ENCODE results near the gene SBF1.
"Not testable (repeated sequence)": the region's sequence is repeated elsewhere in the genome, so short reads cannot be mapped to it uniquely, and the experiment has no call there.

Gene SBF1

DNA sequence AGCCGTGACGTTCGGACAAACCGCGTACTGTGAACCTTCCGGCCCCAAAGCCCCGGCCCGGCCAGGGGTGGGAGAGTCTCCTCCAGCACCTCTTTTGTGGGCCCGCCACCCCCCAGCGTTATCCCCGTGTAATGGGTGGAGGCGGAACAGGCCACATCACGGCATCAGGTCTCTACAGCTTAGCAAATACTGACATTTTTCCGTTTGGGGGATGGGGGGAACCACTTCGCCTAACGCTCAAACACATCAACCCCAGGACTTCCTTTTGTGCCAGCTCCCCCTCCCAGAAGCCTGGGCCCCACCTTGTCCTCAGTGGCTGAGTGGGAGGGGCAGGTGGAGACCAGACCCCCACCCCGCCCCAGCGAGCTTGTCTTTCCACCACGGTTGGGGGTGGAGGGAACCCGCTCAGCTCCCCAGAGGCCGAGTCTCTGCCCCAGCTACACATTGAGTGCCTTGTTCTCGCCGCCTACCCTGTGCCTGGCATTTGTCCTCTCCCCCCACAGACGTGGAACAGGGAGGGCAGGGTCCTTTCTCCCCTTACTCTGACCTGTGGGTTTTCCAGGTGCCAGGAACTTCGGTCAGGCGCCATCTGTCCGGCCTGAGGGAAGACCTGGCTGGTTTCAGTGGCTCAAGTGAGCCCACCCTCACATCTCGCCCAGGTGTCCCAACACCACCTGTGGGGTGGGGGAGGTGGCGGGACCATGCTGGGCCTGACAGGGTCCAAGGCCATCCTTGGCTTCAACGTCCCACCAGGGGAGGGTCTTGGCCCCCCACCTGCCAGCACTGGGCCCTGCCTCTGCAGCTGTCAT is 29.6 kb downstream of the SBF1 start:
- no peak for DNase-seq (ENCODE audit: low read depth)

DNA sequence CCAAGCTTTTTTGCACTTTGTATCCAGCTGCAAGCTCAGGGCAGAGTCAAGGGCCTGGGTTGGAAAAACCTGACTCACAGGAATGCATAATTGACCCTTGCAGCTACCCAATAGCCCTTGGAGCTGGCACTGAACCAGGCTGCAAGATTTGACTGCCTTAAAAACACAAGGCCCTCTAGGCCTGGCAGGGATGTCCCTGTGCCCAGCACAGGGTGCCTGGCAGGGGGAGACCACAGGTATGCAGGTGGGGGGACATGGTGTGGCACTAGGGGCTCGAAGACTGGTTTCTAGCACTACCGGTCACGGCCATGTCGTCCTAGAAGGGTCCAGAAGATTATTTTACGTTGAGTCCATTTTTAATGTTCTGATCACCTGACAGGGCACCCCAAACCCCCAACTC is 30.2 kb downstream of the SBF1 start:
- no peak for DNase-seq (ENCODE audit: low read depth)

DNA sequence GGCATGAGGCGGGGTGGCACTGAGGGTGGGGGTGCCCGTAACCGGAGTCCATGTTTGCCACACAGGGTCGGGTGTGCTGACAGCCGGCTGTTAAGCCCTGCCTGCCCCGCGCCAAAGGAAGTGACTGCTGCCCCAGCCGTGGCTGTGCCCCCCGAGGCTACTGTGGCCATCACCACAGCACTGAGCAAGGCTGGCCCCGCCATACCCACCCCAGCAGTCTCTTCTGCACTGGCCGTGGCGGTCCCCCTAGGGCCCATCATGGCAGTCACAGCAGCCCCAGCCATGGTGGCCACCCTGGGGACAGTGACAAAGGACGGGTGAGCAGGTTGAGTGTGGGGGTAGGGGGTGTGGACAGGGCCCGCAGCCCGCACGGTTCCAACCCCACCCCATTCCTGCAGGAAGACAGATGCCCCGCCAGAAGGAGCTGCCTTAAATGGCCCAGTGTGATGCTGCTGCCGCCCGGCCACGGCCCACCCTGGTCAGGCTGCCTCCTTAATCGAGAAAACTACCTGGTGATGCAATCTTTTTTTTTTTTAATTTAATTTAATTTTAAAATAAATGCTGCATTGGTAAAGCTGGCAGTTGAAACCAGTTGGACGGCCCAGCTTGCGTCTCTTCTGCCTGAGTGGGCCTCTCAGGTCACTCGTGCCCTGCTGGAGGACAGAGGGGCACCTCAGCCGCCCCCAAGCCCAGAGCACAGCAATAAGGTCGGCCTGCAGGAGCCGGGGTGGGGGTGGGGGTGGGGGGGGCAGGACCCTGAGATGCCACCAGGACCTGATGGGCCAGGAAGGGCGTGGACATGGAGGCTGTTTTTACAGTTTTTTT is 30.8 kb downstream of the SBF1 start:
- no peak for DNase-seq (ENCODE audit: low read depth)

DNA sequence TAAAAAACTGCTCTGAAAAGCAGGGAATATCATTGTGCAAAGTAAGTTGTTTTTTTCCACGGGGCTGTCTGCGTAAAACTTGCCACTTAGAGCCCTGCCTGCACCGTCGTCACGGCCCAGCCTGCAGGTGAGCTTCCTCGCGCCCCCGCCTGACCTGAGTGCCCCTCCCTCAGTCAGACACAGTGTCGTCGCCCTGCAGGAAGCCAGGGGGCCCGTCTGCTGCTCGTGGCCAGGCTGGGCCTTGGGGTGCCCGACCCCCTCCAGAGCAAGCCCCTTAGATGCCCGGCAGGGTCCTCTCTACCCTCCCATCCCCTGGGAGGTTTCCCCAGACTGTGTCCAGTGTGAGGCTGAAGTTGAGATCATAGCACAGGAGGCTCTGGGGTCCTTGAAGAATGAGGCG is 31.6 kb downstream of the SBF1 start:
- no peak for DNase-seq (ENCODE audit: low read depth)

DNA sequence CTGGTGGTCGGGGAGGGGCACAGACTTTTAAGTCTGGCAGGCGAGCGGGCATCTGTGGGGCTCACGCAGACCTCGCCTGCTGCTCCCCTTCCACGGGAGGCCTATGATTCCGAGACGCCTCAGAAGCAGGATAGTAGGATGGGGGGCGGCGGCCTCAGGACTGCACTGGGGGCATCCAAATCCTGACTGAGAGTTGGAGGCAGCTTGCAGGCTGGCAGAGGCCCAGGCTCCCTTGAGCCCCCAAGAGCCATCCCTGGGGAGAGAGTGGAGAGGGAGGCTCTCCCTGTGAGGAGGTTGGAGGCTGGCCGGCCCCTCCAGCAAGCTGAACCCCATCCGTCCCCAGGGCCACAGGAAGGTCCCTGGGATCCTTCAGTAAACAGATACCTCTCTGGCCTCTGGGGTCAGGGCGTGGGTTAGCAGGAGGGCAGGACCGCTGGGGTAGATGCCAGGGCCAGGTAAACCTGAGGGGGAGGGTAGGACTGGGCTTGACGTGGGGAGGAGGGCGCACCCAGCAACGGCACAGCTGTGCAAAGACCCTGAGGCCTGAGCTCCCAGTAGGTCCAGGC is 33.3 kb downstream of the SBF1 start:
- no peak for DNase-seq (ENCODE audit: low read depth)

DNA sequence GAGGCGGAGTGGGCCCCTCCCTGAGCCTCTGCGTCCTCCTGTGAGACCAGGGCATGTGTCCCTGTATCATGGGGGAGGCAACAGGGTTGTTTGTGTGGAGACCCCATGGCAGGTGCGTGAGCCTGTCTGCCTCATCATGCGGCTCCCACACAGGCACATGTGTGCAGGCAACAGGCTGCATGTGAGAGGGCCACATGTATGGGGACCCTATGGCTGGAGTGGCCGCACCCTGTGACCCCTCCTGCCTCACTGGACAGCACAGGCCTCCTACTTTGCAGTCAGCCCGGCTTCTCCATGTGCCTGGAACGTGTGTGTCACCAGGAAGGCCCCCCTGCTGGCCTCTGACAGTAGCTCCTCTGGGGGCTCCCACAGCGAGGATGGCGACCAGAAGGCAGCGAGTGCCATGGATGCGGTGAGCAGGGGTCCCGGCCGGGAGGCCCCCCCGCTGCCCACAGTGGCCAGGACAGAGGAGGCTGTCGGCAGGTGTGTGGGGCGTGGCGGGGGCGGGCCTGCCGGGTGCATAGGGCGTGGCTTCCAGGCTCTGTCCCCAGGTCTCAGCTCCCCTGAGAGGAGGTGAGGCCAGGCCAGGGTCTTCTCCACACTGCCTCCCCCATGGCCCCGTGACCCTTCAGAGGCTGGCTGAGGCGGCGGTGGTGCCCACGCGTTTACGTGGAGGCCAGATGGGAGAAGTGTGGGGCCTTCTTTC is 34.1 kb downstream of the SBF1 start:
- no peak for DNase-seq (ENCODE audit: low read depth)

DNA sequence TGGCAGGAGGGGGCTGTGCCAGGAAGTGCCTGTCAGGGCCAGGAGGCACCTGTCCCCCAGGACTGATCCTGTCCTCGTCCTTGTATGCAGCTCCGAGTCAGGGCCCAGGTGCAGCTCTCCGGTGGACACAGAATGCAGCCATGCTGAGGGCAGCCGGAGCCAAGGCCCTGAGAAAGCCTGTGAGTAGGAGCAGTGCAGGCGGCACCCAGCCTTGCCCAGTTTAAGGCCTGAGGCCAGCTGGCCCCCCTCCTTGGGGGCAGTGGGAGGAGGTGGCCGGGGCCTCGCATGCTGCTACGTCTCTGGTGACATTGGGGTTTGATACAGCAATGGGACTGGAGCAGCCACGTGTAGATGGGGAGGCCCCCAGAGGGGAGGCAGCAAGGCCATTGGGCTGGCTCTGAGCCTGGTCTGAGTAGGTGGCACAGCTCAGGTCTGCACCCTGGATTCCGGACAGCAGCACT is 34.9 kb downstream of the SBF1 start:
- DNase-seq (ENCODE audit: low read depth): no peak

DNA sequence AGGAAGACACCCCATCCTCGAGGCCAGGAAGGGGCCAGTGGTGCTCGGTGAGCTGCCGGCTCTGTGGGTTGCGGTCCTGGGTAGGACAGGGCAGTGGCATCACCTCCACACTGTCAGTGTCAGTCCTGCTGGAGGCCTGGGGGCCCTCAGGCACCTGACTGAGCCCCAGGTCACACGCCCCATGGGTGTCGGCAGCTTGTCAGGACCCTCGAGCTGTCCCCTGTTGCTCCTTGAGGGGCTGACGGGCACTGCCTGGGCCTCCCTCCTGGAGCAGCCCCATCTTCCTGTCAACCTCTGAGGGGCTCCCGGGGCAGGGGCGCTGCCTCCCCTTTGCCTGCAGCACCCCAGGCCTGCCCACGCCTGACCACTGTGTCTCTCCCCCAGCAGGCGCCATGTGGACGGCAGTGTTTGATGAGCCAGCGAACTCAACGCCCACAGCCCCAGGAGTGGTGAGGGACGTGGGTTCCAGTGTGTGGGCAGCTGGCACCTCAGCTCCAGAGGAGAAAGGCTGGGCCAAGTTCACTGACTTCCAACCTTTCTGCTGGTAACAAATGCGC is 35.4 kb downstream of the SBF1 start:
- no peak for DNase-seq (ENCODE audit: low read depth)

DNA sequence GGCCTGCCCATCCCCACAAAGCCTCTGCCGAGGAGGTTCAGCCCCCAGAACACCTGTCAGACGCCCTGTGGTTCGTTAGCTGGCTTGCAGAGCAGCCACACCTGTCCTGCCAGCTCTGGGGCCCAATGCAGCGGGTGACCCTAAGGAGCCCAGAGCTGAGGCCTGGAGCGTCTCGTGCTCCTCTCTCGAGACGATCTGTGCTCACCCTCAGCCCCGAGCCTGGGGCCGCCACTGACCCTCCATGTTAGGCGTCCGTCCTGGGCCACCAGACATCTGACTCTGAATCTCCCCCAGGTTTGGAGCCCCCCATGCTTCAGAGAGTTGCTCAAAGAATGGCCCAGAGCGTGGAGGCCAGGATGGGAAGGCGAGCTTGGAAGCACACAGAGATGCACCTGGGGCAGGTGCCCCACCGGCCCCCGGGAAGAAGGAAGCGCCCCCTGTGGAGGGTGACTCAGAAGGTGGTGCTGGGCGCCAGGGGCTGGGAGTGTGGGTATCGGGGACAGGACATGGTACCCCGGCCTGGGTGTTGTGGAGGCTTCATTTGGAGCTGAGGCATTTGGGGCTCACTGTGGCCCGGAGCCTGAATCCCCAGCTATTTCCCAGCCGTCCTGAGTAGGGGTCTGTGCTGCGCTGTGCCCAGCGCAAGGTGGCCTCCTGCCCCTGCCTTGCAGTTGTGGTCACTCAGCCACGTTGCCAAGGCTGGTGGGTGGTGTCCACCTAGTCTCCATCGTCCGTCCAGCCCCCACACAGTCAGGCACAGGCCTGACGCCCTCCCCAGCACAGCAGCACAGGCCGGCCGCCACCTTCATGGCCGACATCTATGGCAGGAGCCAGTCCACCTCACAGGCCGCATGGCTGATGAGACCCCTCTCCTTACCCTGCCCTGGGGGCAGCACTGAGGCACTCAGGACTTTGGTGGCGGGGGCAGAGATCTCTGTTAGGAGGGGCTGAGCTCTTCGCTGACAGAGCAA is 36.2 kb downstream of the SBF1 start:
- no peak for DNase-seq (ENCODE audit: low read depth)

DNA sequence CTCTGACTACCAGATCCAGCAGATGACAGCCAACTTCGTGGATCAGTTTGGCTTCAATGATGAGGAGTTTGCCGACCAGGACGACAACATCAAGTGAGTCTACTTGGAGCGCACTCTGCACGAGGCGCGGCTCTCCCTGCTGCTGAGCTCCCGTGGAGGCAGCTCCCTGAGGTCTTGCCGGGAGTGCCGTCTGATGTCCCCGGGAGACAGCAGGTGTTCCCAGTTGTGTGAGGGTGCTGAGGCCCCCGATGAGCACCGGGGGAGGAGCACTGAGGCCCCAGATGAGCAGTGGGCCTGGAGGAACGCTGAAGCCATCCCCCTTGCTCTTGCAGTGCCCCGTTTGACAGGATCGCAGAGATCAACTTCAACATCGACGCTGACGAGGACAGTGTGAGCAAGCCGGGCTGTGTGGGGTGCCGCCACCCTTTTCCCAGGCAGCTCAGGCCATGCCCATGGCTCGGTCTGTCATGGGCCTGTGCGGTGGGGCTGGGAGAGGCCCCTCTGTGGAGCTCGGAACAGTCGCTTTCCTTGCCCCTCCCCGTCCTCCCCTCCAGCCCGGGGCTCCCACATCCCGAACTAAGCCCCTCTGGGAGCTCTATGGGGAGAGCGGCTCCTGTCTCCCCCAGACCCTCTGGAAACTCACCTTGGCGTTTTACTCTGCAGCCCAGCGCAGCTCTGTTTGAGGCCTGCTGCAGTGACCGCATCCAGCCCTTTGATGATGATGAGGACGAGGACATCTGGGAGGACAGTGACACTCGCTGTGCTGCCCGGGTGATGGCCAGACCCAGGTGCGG is 37.1 kb downstream of the SBF1 start:
- DNase-seq (ENCODE audit: low read depth): no peak

DNA sequence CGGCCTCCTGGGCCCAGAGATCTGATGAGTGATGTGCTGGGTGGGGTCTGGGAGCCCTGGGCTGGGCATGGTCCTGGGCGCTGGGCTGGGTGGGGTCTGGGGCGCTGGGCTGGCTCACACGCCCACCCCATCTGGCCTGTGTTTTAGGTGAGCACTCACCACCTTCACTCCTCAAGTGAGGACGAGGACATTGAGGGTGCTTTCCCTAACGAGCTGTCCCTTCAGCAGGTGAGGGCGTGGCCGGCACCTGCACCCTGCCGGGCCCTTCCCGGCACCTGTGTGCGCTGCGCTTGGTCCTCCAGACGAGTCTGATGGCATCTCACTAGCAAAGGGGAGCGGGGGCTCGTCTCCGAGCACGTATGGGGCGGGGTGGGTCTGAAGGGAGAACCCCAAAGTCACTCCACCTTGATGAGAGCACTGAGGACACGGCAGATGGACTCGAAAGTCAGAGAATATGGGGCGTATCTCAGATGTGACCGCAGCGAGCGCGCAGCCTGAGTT is 37.9 kb downstream of the SBF1 start:
- DNase-seq (ENCODE audit: low read depth): no peak

DNA sequence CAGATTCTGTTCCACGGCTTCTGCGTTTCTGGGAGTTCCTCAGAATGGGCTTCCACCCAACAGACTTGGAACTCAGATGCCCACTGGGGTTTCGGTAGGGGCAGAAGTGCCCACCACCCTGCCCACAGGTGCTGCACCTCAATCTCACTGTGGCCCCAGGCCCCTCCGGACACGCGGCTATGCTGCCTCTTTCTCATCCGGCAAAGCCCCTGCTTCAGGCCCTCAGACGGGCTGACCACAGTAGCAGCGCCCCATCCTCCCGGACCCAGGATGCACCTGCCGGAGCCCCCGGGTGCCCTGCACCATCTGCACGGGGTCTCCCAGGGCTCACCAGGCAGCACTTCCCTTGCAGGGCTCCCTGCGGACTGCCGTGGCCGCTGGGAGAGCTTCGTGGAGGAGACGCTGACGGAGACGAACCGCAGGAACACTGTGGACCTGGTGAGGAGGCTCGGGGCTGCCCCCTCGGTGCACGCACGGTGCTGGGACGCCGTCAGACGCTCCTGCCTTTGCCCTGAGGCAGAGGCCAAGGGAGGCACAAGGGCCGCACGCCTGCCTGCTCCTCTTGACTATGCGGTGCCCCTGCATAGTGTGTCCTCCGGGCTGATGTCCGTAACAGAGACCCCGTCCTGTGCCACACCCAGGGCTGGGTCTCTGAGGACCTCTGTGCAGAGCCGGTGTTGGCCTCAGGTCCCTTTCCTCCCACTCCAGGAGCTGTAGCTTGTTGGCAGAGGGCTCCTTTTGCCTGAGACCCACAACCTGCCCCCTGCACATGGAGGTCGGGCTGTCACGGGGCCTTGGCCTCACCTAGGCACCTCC is 38.6 kb downstream of the SBF1 start:
- DNase-seq (ENCODE audit: low read depth): no peak

DNA sequence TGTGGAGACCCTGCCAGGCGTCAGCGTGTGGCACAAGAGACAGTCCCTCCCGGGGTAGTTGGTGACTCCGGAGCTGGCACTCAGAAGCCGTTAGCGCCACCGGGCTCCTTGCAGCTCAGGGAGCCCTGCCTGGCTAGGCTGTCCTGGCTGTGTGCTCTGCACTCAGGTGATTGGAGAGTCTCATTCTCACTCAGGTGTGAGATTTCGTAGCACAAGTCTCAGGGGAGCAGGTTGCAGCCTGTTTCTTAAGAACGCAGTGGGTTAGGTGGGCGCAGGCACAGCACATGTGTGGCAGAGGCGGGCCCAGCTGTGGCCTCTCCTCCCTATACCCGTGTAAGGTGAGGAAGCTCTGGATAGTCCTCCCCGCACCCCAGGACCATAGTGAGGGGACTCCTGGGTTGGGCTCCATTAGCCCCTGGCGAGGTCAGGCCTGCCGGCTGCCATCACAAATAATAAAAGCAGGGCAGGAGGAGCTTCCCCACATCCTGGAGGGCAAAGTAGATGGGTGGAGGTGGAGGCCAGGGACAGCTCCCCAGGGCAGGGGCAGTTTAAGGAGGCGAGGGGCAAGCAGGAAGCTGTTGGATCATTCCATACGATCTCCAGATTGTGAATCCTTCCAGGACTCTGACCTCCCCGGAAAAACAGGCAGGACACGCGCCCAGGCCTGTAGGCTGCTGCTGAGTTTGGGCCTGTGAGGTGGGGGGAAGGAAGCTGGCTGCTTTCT is 39.4 kb downstream of the SBF1 start:
- no peak for DNase-seq (ENCODE audit: low read depth)

DNA sequence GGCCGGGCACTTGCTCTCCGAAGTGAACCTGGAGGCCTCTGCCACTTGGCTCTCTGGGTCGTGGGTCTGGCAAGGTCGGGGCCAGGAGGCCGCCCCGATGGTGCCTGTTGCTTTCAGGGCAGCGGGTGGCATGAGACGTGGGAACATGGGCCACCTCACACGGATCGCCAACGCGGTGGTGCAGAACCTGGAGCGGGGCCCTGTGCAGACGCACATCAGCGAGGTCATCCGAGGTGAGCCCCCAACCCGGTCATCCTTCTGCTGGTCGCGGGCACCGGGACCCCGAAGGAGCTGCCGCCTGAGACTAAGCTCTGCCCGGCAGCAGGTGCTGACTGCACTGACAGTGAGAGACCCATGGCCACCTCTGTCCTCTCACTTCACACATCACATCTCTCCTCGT is 40.0 kb downstream of the SBF1 start:
- DNase-seq (ENCODE audit: low read depth): no peak

DNA sequence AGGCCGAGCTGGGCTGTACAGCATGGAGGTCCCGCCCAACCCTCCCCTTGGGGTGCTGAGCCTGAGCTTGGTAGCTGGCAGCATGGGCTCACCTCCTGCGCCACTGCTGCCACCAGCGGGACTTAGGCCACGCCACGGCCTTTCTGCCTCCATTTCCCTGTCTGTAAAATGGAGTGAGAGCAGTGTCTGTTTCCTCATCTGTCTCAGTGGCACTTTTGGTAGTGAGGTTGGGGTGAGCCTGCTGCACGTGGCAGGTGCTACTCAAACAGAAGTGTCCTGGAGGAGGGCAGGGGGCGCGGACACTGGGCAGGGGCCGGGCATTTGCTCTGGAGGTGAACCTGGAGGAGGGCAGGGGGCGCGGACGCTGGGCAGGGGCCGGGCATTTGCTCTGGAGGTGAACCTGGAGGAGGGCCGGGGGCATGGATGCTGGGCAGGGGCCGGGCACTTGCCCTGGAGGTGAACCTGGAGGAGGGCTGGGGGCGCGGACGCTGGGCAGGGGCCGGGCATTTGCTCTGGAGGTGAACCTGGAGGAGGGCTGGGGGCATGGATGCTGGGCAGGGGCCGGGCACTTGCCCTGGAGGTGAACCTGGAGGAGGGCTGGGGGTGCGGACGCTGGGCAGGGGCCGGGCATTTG is 41.8 kb downstream of the SBF1 start:
- DNase-seq (ENCODE audit: low read depth): not testable (repeated sequence)

DNA sequence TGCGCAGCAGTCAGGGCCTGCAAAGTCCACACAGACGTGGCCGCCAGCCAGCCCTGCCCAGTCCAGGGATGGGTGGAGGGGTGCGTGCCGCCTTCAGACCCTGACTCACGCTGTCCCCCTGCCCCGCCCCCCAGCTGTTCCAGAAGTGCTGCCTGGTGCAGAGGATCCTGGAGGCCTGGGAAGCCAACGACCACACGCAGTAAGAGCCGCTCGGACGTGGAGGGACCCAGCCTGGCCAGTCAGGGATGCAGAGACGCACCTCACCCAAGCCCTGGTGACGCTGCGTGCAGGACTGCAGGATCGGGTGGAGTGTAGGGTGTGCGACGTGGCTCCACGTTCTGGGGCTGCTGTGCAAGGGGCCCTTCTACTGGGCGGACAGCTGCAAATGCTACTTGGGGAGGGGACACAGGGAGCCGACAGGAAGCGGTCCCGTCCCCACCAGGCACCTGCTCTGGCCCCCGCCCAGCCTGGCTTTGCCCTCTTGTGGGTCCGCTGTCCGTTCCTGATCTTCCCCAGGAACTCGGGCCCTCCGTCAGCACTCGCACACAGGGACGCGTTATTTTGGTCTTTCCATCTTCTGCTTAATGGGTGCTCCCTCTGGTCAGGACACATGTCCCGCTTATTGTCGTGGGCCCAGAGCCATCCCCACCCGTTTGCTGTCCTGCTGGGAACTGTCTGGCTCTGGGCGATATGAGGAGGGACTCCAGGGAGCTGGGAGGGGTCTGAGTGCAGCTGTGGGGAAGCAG is 42.5 kb downstream of the SBF1 start:
- DNase-seq (ENCODE audit: low read depth): no peak
